Fibroblast of peridontal ligament (primary cell): ENCODE results near the gene QKI.
"Not testable (repeated sequence)": the region's sequence is repeated elsewhere in the genome, so short reads cannot be mapped to it uniquely, and the experiment has no call there.

Experiments used
- DNase-seq: peaks from one replicate; pipeline ENCODE4 v3.0.0-alpha.2; 2010; ENCODE audit errors: extremely low read depth

The QKI gene

GRCh38 chr6:163414946-163415619 is 565 bp downstream of the QKI start:
- no peak for DNase-seq

GRCh38 chr6:163415620-163416556 is 1.4 kb downstream of the QKI start:
- DNase-seq: peak; percentile 58

GRCh38 chr6:163416557-163417253 is 2.2 kb downstream of the QKI start:
- DNase-seq: peak; percentile 93

GRCh38 chr6:163417595-163417994 is 3.1 kb downstream of the QKI start:
- no peak for DNase-seq

GRCh38 chr6:163418311-163419029 is 4.0 kb downstream of the QKI start:
- no peak for DNase-seq

- peak; percentile 73 for DNase-seq
These were observed 5.1 kb downstream of the QKI start for GRCh38 chr6:163419413-163420288.

- peak; percentile 25 for DNase-seq
These were observed 5.7 kb downstream of the QKI start for GRCh38 chr6:163420289-163420614.

GRCh38 chr6:163422550-163422949 is 8.0 kb downstream of the QKI start:
- no peak for DNase-seq

GRCh38 chr6:163423696-163424095 is 9.2 kb downstream of the QKI start:
- DNase-seq: no peak

- DNase-seq: peak; percentile 92
These were observed 13.2 kb downstream of the QKI start for GRCh38 chr6:163427498-163428254.

- DNase-seq: no peak
These were observed 13.9 kb downstream of the QKI start for GRCh38 chr6:163428373-163428772.

GRCh38 chr6:163429858-163430448 is 15.4 kb downstream of the QKI start:
- DNase-seq: no peak

GRCh38 chr6:163432300-163432699 is 17.8 kb downstream of the QKI start:
- no peak for DNase-seq

- not testable (repeated sequence) for DNase-seq
These were observed 19.0 kb downstream of the QKI start for GRCh38 chr6:163433486-163433885.

- DNase-seq: no peak
These were observed 20.5 kb downstream of the QKI start for GRCh38 chr6:163435023-163435422.

GRCh38 chr6:163436843-163437242 is 22.3 kb downstream of the QKI start:
- no peak for DNase-seq

- DNase-seq: no peak
These were observed 22.9 kb downstream of the QKI start for GRCh38 chr6:163437466-163437865.

- DNase-seq: no peak
These were observed 23.9 kb downstream of the QKI start for GRCh38 chr6:163438298-163438939.

- no peak for DNase-seq
These were observed 24.4 kb downstream of the QKI start for GRCh38 chr6:163438940-163439335.
